NCI-H2029 (cell line): Measurements from ENCODE around the gene LURAP1L.
A peak's percentile ranks its signal among the peaks of the same experiment; 100 is the strongest.

ENCODE experiments used
- DNase-seq: peaks from one replicate; lab custom pipeline; 2025; lab: John Stamatoyannopoulos, UW

The LURAP1L gene

GRCh38 chr9:12813960-12814876 is 39.4 kb downstream of the LURAP1L start:
- DNase-seq, result peak; percentile 28

DNA sequence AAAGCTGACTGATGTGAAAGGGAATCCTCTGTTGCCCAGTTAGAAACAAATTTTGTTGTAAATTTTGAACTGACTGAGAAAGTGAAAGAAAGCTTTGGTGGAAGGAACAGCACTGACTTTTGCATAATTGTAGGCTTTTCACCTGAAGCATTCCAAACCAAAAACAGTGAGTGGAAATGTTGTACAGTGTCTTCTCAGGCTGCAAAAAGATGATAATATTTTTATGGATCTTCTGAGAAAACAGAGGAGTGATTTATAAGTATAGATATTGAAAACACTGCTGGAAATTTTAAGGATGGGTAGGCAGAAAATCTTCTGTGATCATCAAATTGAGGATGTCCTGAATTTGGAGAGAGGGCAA is 40.0 kb downstream of the LURAP1L start:
- DNase-seq, result no peak

- no peak for DNase-seq
Measured at GRCh38 chr9:12815888-12816287, 41.1 kb downstream of the LURAP1L start.

- DNase-seq, result peak; percentile 15
Measured at GRCh38 chr9:12816656-12817101, 41.9 kb downstream of the LURAP1L start.

GRCh38 chr9:12817702-12818101 is 42.9 kb downstream of the LURAP1L start:
- DNase-seq, result no peak

- DNase-seq, result no peak
Measured at GRCh38 chr9:12818431-12819000, 43.7 kb downstream of the LURAP1L start.

- DNase-seq, result no peak
Measured at GRCh38 chr9:12819436-12820185, 44.8 kb downstream of the LURAP1L start.

- no peak for DNase-seq
Measured at GRCh38 chr9:12822111-12822510, 47.3 kb downstream of the LURAP1L start.

DNA sequence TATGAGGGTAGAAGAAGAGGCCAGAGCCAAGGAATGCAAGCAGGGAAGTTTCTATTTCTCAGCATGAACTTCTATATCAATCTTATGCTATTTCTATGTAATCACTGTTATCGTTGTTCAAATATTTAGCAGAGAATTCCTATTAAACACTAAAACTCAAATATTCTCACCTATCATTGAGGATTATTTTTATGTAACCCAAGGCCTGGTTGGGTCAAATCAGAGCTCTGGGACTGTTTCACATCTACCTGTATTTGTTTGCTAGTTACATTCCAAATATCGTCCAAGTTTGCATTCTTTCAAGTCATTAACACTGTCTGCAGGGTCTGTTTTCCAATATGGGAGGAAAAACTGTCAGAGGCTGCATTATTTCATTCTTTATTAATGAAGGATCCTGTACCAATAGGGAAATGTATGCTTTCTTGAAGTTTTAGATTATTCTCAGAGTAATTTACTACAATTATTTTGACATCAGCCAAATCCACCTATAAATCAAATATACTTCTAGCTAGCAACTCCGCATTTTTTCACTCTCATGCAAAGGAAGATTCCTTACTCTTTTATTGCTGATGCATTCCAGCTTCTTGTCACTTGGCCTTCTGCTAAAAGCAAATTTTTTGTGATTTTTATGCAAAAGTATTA is 52.2 kb downstream of the LURAP1L start:
- no peak for DNase-seq

DNA sequence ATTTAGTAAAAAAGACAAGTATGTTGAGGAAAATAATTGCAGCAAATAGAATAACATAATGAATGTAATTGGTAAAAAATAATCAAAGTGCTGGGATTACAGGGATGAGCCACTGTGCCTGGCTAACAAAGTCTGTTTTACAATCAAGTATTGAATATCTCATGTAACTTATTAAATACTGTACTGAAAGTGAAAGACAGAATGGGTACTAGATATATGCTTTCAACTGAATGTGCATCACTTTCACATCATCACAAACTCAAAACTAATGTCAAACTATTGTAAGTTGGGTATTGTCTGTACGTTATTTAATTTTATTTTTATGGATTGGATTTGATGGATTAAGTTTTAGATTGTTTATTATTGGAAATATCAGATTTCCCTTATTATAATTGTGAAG is 58.9 kb downstream of the LURAP1L start:
- DNase-seq, result no peak

- no peak for DNase-seq
Measured at GRCh38 chr9:12838546-12838945, 63.7 kb downstream of the LURAP1L start.

- DNase-seq, result no peak
Measured at GRCh38 chr9:12843735-12844134, 68.9 kb downstream of the LURAP1L start.

DNA sequence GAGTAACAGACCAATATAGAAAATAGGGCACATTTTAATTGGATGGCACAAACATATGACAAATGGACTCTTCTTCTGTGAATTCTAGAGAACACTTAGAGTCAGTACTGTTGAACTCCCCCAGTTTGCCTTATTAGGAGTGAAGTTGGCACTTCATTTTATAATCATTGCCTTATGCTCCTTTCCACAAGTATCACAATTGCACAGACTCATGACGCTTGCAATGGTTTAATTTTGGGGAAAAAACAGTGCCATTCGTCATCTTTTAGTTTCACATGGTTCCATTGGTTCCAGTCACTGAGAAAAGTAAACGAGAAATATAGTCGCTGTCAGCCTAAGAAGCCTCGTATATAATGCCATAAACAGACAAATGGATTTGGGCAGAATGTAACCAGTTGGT is 71.2 kb downstream of the LURAP1L start:
- no peak for DNase-seq

DNA sequence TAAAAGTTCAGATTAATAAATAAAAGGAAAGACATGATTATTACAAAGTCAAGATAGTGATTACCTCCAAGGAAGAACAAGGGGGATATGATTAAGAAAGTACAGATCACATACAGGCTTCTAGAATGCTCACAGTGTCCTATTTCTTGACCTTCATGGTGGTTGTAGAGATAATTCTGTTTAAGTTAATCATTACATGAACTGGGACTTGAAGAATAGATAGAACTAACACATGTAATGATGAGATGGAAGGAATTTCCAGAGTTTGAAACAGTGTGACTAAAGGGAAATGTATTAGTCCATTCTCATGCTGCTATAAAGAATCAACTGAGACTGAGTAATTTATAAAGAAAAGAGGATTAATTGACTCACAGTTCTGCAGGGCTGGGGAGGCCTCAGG is 72.7 kb downstream of the LURAP1L start:
- DNase-seq, result no peak

DNA sequence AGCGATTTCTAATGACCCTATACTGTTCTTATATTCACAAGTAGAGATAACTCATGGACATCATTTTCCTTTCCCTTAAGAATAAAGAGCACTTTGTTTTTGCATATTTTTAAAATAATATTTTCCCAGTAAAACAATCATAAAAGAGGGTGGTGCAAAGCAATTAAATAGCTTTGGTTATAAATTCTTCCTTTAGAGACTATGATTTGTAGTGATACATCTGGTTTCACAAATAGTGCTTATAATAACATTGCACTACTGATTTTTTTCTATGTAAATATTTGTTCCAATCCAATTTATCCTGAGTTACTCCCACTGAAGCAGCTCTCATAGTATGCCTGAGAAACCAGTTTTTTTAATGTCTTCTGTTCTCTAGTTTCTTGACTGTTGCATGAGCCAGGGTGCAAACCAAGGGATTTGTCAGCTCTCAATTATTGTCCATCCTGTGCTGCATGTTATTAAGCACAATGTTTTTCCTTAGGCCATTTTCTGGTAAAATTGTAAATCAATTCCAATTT is 74.7 kb downstream of the LURAP1L start:
- DNase-seq, result no peak

- no peak for DNase-seq
Measured at GRCh38 chr9:12851341-12852090, 76.7 kb downstream of the LURAP1L start.

DNA sequence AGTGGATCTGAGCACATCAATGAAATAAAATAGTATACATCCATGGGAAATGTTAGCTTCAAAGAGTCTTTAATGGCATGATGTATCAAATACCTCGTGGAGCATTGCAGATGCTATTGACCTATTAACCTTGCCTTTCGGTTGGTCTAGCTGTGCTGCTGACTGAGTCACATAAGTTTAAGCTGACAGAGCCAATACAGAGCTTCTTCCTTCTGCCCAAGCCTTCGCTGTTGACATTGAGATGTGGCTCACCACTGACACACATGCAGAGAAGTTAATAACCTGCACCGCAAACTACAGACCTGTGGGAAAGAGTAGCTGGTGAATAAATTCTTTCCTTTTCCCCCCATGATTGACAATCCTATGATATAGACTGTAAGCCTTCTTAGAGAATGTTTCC is 78.2 kb downstream of the LURAP1L start:
- DNase-seq, result no peak

GRCh38 chr9:12854221-12854620 is 79.4 kb downstream of the LURAP1L start:
- no peak for DNase-seq

GRCh38 chr9:12855066-12855465 is 80.2 kb downstream of the LURAP1L start:
- no peak for DNase-seq

- DNase-seq, result no peak
Measured at GRCh38 chr9:12856603-12857002, 81.8 kb downstream of the LURAP1L start.

- DNase-seq, result no peak
Measured at GRCh38 chr9:12859704-12860251, 85.0 kb downstream of the LURAP1L start.
